AG04450 (cell line): ENCODE results near the gene MEIKIN. TPM values are rescaled to one million over a fixed set of nuclear protein-coding genes. Genes with fewer than 3 reads are reported as not detected.

Experiments
- CTCF ChIA-PET: fragments of 300-600, 350-600 bp; formaldehyde crosslinking; extraction: SDS; loops from one replicate; lab custom pipeline; 2022; ENCODE audit warnings: antibody characterized with exemption, inconsistent platforms; lab: Charles Lee
- POLR2A ChIA-PET: fragments of 350-600 bp; formaldehyde crosslinking; extraction: SDS; loops from one replicate; lab custom pipeline; 2021; ENCODE audit warnings: antibody characterized with exemption, inconsistent platforms; lab: Yijun Ruan, JAX
- DNase-seq: peaks from one replicate; pipeline ENCODE4 v3.0.0-alpha.2; 2011; ENCODE audit warnings: low read depth, low spot score
- H3K27ac ChIP-seq: one replicate; pipeline ENCODE4 v1.5.1; 2012; ENCODE audit warnings: low read depth, low read length, control low read depth
- H3K27me3 ChIP-seq: one replicate; pipeline ENCODE4 v1.6.0; 2012; ENCODE audit warnings: low read length; ENCODE audit not compliant: control insufficient read depth, insufficient read depth
- H3K4me3 ChIP-seq: 2 replicates; pipeline ENCODE4 v1.5.1; 2011; ENCODE audit warnings: mild to moderate bottlenecking, low read depth, low read length, control low read depth
- H3K9me3 ChIP-seq: 2 replicates; pipeline ENCODE4 v1.5.1; 2012; ENCODE audit warnings: low read length; ENCODE audit not compliant: control insufficient read depth, insufficient read depth
- polyA plus RNA-seq: library from polyadenylated mRNA; depleted of rRNA; stranded (reverse); fragments of >200 nt; gene quantifications from 2 replicates; pipeline ENCODE4 v1.2.3, GENCODE V29; 2011
- TF ChIP-seq, protein P1 (sequence below): IDR thresholded peaks from 2 replicates; pipeline ENCODE4 v1.5.1; 2011; ENCODE audit warnings: low read depth, low read length, control low read depth, inconsistent platforms

The MEIKIN gene
- polyA plus RNA-seq, 1 experiment = not detected

DNA sequence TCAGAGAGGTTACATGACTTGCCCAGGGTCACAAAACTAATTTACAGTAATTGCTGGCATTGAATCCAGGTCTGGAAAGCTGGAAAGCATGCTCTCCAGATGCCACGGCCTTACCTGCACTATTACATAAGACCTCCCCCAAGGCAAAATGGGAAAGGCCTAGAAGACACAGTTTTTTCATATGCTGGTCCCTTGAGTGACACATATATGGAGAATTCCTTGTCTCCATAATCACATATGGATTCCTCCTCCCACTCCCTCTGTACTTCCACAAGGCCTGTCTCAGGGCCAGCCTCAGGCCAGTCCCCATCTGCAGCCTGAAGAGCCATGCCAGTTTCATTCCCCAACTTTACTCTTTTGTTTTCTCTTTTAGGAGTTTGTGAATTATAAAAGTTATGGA is 28.6 kb upstream of the MEIKIN start:
- POLR2A ChIA-PET = no interaction called here
- DNase-seq = no peak
- CTCF ChIA-PET = no interaction called here
- TF ChIP-seq, protein P1, sequence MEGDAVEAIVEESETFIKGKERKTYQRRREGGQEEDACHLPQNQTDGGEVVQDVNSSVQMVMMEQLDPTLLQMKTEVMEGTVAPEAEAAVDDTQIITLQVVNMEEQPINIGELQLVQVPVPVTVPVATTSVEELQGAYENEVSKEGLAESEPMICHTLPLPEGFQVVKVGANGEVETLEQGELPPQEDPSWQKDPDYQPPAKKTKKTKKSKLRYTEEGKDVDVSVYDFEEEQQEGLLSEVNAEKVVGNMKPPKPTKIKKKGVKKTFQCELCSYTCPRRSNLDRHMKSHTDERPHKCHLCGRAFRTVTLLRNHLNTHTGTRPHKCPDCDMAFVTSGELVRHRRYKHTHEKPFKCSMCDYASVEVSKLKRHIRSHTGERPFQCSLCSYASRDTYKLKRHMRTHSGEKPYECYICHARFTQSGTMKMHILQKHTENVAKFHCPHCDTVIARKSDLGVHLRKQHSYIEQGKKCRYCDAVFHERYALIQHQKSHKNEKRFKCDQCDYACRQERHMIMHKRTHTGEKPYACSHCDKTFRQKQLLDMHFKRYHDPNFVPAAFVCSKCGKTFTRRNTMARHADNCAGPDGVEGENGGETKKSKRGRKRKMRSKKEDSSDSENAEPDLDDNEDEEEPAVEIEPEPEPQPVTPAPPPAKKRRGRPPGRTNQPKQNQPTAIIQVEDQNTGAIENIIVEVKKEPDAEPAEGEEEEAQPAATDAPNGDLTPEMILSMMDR = no peak
- Histone ChIP-seq H3K9me3 (no peaks in the 10 kb centered on the region), H3K4me3 (no peak overlapping the region), H3K27me3 (peaks cover 5% of the 10 kb centered on the region), H3K27ac (no peak overlapping the region)

DNA sequence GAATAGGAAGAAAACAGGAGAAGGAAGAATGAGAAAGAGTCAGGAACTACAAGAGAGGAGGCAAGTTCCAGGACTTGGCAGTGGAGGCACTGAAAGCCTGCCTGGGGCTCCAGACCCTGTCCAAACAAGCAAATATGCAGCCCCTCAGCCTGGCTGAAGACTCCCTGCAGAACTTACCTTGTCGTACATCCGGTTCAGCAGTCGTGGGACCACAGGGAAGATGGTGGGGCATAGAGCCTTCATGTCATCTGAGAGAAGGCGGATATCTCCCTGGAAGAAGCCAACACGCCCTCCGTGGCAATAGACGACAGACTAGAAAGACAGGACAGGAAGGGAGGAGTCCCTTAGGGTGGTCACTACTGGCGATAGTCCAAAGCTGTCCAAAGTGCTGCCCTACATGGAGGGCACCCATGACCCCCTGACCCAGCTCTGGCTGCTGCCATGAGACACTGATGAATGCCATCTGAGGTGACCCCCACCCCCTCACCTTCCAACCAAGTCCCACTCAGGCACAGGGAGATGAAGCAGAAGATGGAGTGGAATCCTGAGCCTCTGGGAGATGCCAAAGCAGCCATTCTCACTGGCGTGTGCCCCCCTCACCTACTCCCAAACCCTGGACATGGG is 27.7 kb upstream of the MEIKIN start:
- ChIA-PET CTCF (interaction anchor here (0.6 kb wide), 1 partner anchor 311 kb away, joined by 6 read pairs; no protein-coding TSS in a partner anchor), POLR2A (no interaction called here)

DNA sequence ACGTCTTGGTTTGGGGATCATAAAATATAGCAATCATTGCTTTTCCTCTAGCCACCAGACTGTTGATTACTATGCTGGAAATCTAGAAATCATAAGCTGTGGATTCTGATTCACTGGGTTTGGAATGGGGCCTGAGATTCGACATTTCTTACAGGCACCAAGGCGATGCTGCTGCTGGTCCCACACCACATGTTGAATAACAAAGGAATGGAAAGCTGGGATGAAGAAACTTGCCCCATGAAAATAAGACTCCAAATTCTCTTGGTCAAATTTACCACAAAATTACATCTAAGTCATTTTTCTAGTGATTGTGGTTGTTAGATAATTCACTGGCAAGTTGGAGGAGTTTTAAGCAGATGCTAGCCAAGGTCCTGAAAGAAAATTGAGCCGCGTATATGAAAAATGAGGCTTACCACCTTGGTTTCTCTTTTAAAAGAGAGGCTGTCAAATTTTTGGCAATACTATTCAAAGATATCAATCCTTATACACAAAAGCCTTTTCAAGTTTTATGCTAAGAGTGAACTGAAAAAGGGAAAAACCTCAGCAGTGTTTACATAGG is 23.0 kb upstream of the MEIKIN start:
- Histone ChIP-seq H3K9me3 (no peaks in the 10 kb centered on the region), H3K4me3 (no peak overlapping the region), H3K27me3 (peaks cover 5% of the 10 kb centered on the region), H3K27ac (no peak overlapping the region)
- ChIA-PET POLR2A (no interaction called here), CTCF (no interaction called here)
- TF ChIP-seq, protein P1 = no peak
- no peak for DNase-seq

More for the DNA sequence above, 27.7 kb upstream of the MEIKIN start:
- peaks cover 5% of the 10 kb centered on the region for H3K27me3 ChIP-seq
- H3K27ac ChIP-seq = no peak overlapping the region
- H3K9me3 ChIP-seq = no peaks in the 10 kb centered on the region
- TF ChIP-seq, protein P1 = no peak
- H3K4me3 ChIP-seq = no peak overlapping the region
- no peak for DNase-seq

DNA sequence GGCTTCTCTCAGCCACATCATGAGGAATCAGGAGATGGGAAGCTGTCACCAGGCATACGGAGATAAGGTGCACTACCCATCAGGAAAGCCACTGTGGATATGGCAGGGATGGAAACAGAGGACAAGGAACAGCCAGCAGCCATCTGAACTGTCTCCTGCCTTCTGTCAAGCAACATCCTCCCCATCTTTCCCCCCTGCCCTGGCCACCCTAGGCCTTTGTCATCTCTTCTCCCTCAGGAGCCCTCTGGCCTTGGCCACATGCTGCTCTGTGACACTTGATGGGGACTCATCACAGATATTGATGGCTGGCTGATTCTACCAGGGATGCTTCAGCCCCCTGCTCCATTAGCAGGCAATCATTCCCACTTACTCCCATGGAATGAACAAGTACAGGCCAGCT is 21.1 kb upstream of the MEIKIN start:
- no peak overlapping the region for H3K4me3 ChIP-seq
- H3K9me3 ChIP-seq = no peaks in the 10 kb centered on the region
- no peak overlapping the region for H3K27ac ChIP-seq
- ChIA-PET POLR2A (no interaction called here), CTCF (no interaction called here)
- peaks cover 5% of the 10 kb centered on the region for H3K27me3 ChIP-seq
- DNase-seq = no peak
- TF ChIP-seq, protein P1 = no peak

DNA sequence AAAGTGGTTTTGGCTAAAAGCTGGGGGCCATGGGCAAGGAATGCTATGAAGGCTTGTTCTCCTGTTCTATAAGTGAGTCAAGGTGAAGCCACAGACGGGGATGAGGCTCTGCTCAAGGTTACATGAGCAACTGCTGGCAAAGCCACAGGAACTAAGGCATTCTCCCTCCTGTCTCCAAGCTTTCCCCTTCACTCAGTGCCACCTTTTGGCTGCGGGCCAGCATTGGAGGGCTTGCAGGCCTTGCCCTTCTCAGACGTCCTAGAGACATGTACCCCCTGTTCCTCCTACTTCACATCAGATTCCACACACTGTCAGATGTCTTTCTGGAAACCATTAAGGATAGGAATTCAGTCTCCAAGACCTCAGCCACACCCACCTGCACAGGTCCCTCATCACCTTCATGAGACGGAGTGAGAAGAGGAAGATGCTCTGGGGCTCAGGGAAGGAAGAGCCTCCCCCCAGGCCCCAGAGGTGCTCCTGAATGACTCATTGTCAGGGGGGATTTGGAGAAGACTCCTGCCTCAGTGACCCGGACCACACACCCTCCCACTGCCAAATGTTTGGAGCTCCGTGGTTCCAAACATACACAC is 20.5 kb upstream of the MEIKIN start:
- TF ChIP-seq, protein P1 = no peak
- ChIA-PET POLR2A (no interaction called here), CTCF (no interaction called here)
- no peaks in the 10 kb centered on the region for H3K9me3 ChIP-seq
- no peak overlapping the region for H3K4me3 ChIP-seq
- peaks cover 3% of the 10 kb centered on the region for H3K27me3 ChIP-seq
- H3K27ac ChIP-seq = no peak overlapping the region
- DNase-seq = no peak
